CD14-positive monocyte (primary cell): Measurements from ENCODE around the gene TIAM2. TPM values are rescaled to one million over a fixed set of nuclear protein-coding genes. Genes with fewer than 3 reads are reported as not detected.

Experiments used
- DNase-seq, 3 donors: peaks; one replicate each; pipeline ENCODE4 v3.0.0-alpha.2; 2011 to 2022
- H2AFZ ChIP-seq: 2 replicates; pipeline ENCODE4 v1.6.0; 2012; ENCODE audit warnings: mild to moderate bottlenecking, low read depth, low read length, inconsistent platforms; ENCODE audit not compliant: insufficient read depth, poor library complexity, severe bottlenecking
- H3K27ac ChIP-seq, 2 donors: 1 replicate in 1 of 2; 2 replicates in 1 of 2; pipeline ENCODE4 v1.5.1; 2012 to 2013; ENCODE audit warnings: low read length in 2 of 2, control low read depth in 1 of 2, inconsistent platforms in 1 of 2, low read depth in 1 of 2, mild to moderate bottlenecking in 1 of 2
- H3K27me3 ChIP-seq, 2 donors: one replicate each; pipeline versions ENCODE4 v1.6.0 to v1.6.1; 2011 to 2013; ENCODE audit warnings: low read length in 2 of 2; ENCODE audit not compliant: control insufficient read depth in 2 of 2, insufficient read depth in 2 of 2
- H3K36me3 ChIP-seq, 2 donors: replicated peaks in 1 of 2; 1 replicate in 1 of 2; 2 replicates in 1 of 2; pipeline versions ENCODE4 v1.5.1 to v1.6.1; 2012 to 2013; ENCODE audit warnings: low read length in 2 of 2, control low read depth in 1 of 2, inconsistent platforms in 1 of 2, mild to moderate bottlenecking in 1 of 2; ENCODE audit not compliant: insufficient read depth in 2 of 2, control insufficient read depth in 1 of 2
- H3K4me1 ChIP-seq, 2 donors: 1 replicate in 1 of 2; 2 replicates in 1 of 2; pipeline versions ENCODE4 v1.5.1 to v1.6.1; 2012 to 2013; ENCODE audit warnings: low read length in 2 of 2, control low read depth in 1 of 2, inconsistent platforms in 1 of 2, mild to moderate bottlenecking in 1 of 2, moderate library complexity in 1 of 2; ENCODE audit not compliant: insufficient read depth in 2 of 2, control insufficient read depth in 1 of 2
- H3K4me2 ChIP-seq: replicated peaks from 2 replicates; pipeline ENCODE3; 2012; ENCODE audit warnings: low read length, moderate library complexity, mild to moderate bottlenecking; ENCODE audit not compliant: poor library complexity, severe bottlenecking; ENCODE audit errors: extremely low read depth
- H3K4me3 ChIP-seq, 3 experiments: fragments of 200-600 bp in 1 of 3; sonication (generic) in 1 of 3; replicated peaks in 1 of 3; 1 replicate in 2 of 3; 2 replicates in 1 of 3; pipeline ENCODE4 v1.5.1; 2011 to 2013; ENCODE audit warnings: low read length in 3 of 3, mild to moderate bottlenecking in 3 of 3, control low read depth in 2 of 3, low read depth in 2 of 3, inconsistent platforms in 1 of 3, moderate library complexity in 1 of 3
- H3K79me2 ChIP-seq: 2 replicates; pipeline ENCODE4 v1.6.0; 2012; ENCODE audit warnings: mild to moderate bottlenecking, control low read depth, inconsistent platforms, low read length, moderate library complexity; ENCODE audit not compliant: insufficient read depth
- H3K9ac ChIP-seq: 2 replicates; pipeline ENCODE4 v1.6.0; 2017; ENCODE audit warnings: low read length, mild to moderate bottlenecking; ENCODE audit not compliant: insufficient read depth, poor library complexity, severe bottlenecking
- H3K9me3 ChIP-seq, 2 donors: replicated peaks in 1 of 2; 1 replicate in 1 of 2; 2 replicates in 1 of 2; pipeline versions ENCODE4 v1.5.1 to v1.6.1; 2012 to 2013; ENCODE audit warnings: low read length in 2 of 2, control low read depth in 1 of 2; ENCODE audit not compliant: control insufficient read depth in 1 of 2, insufficient read depth in 1 of 2
- H4K20me1 ChIP-seq: 2 replicates; pipeline ENCODE4 v1.6.0; 2012; ENCODE audit warnings: mild to moderate bottlenecking, low read length, control low read depth, moderate library complexity; ENCODE audit not compliant: insufficient read depth
- H3K27ac Mint-ChIP-seq, 7 donors: one replicate each; pipeline ENCODE4 v1.8.0; 2020; ENCODE audit warnings: mild to moderate bottlenecking in 7 of 7, mixed read lengths in 7 of 7, moderate library complexity in 6 of 7, inconsistent platforms in 2 of 7
- H3K27me3 Mint-ChIP-seq, 3 donors: one replicate each; pipeline ENCODE4 v1.8.0; 2021 to 2022; ENCODE audit warnings: low read depth in 3 of 3, mild to moderate bottlenecking in 3 of 3, mixed read lengths in 3 of 3, moderate library complexity in 3 of 3, inconsistent platforms in 1 of 3
- H3K36me3 Mint-ChIP-seq, 2 donors: one replicate each; pipeline ENCODE4 v1.8.0; 2020; ENCODE audit warnings: mixed read lengths in 2 of 2, inconsistent platforms in 1 of 2, mild to moderate bottlenecking in 1 of 2
- H3K4me1 Mint-ChIP-seq: one replicate; pipeline ENCODE4 v1.8.0; 2020; ENCODE audit warnings: mild to moderate bottlenecking, mixed read lengths
- H3K4me3 Mint-ChIP-seq, 2 donors: one replicate each; pipeline ENCODE4 v1.8.0; 2020; ENCODE audit warnings: mild to moderate bottlenecking in 2 of 2, mixed read lengths in 2 of 2, moderate library complexity in 1 of 2
- H3K9me3 Mint-ChIP-seq, 7 donors: one replicate each; pipeline ENCODE4 v1.8.0; 2020 to 2022; ENCODE audit warnings: mixed read lengths in 7 of 7, mild to moderate bottlenecking in 6 of 7, moderate library complexity in 6 of 7, inconsistent platforms in 2 of 7
- WGBS: methylation state at CpG from one replicate; pipeline ENCODE4 v1.1.5; 2013; ENCODE audit warnings: missing lambda C conversion rate; ENCODE audit not compliant: insufficient coverage; 5-methylcytosine and 5-hydroxymethylcytosine counted together
- intact Hi-C, 2 donors: fragments of 100-400 bp; cut with micrococcal nuclease; formaldehyde crosslinking; loops; one replicate each; pipeline versions ENCODE4 v1.15.0 to v1.15.1; 2023
- polyA plus RNA-seq, 3 donors: library from polyadenylated mRNA; depleted of rRNA in 1 of 3; unstranded in 2 of 3; stranded (reverse) in 1 of 3; fragments of 300-500 nt in 2 of 3; fragments of >200 nt in 1 of 3; fragmentation: Illumina TruSeq in 2 of 3; gene quantifications; 1 replicate in 2 of 3; 2 replicates in 1 of 3; pipeline ENCODE4 v1.2.3, GENCODE V29; 2012 to 2021
- TF ChIP-seq, protein P1 (sequence below): fragments of 200-600 bp; IDR thresholded peaks from one replicate; pipeline ENCODE4 v1.8.0; 2022; ENCODE audit warnings: antibody characterized with exemption, mild to moderate bottlenecking

Gene TIAM2
- polyA plus RNA-seq, 3 donors = 0.25 to 4.2 (median 0.67) TPM

DNA sequence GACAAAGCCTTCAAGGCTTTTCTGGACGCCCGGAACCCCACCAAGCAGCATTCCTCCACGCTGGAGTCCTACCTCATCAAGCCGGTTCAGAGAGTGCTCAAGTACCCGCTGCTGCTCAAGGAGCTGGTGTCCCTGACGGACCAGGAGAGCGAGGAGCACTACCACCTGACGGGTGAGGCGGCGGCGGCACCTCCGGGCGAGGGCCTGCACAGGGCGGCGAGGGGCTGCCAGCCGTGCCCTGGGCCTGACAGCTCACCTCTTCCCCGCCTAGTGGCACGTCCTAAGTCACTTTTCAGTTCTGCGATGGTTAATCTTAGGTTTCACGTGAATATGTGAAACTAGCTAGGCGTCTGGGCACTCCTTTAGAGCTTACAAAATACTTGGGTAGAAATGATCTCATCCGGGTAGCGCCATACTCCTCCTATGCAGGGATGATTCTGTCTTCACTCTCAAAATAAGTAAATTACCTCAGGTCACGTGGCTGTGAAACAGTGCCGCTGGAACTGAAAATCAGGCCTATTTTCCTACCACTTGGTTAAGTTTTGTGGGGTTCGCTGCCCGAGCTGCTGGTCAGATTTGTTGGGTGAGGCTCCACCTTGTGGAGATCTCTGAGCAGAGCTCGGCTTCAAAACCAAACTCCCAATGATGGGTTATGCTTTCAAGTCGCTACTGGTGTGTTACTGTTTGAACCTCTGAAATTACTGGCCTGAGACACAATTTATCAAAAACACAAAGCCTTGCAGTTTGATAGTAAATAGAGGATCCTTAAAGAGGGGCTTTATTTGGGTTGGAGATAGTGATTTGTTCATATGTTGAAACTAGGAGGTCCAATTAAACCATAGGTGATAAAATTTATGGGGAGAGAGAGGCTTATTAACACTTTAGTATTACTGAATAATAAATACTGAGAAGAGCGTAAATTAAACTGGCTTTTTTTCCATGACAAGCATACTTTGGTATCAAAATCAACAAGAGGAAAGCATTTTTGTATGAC lies 253.2 kb downstream of the TIAM2 start:
- intact Hi-C loops = loop anchor here (5.0 kb wide), 1 partner anchor 71 kb away; no protein-coding TSS in a partner anchor
- Histone ChIP-seq H3K4me3 (no peak overlapping the region), H3K4me1 (no peaks in the 10 kb centered on the region), H3K4me2 (no peak overlapping the region), H3K27me3 (no peaks in the 10 kb centered on the region), H3K36me3 (peaks cover 6 to 17% of the 10 kb centered on the region in 2 donors), H3K27ac (no peak overlapping the region), H2AFZ (no peak overlapping the region), H4K20me1 (no peaks in the 10 kb centered on the region), H3K9ac (no peak overlapping the region), H3K9me3 (no peaks in the 10 kb centered on the region), H3K79me2 (no peaks in the 10 kb centered on the region)
- Mint-ChIP-seq H3K4me3 (no peak overlapping the region), H3K9me3 (no peaks in the 10 kb centered on the region), H3K27ac (no peak overlapping the region), H3K27me3 (peaks cover 0 to 2% (median 1%) of the 10 kb centered on the region in 3 donors), H3K4me1 (no peaks in the 10 kb centered on the region), H3K36me3 (peaks cover 16 to 22% of the 10 kb centered on the region in 2 donors)
- 91% methylated on average over 21 of the region's 30 CpGs for WGBS
- TF ChIP-seq, protein P1, sequence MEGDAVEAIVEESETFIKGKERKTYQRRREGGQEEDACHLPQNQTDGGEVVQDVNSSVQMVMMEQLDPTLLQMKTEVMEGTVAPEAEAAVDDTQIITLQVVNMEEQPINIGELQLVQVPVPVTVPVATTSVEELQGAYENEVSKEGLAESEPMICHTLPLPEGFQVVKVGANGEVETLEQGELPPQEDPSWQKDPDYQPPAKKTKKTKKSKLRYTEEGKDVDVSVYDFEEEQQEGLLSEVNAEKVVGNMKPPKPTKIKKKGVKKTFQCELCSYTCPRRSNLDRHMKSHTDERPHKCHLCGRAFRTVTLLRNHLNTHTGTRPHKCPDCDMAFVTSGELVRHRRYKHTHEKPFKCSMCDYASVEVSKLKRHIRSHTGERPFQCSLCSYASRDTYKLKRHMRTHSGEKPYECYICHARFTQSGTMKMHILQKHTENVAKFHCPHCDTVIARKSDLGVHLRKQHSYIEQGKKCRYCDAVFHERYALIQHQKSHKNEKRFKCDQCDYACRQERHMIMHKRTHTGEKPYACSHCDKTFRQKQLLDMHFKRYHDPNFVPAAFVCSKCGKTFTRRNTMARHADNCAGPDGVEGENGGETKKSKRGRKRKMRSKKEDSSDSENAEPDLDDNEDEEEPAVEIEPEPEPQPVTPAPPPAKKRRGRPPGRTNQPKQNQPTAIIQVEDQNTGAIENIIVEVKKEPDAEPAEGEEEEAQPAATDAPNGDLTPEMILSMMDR = peak; percentile 71
- peak; percentile 19 to 41 (median 38) for DNase-seq

DNA sequence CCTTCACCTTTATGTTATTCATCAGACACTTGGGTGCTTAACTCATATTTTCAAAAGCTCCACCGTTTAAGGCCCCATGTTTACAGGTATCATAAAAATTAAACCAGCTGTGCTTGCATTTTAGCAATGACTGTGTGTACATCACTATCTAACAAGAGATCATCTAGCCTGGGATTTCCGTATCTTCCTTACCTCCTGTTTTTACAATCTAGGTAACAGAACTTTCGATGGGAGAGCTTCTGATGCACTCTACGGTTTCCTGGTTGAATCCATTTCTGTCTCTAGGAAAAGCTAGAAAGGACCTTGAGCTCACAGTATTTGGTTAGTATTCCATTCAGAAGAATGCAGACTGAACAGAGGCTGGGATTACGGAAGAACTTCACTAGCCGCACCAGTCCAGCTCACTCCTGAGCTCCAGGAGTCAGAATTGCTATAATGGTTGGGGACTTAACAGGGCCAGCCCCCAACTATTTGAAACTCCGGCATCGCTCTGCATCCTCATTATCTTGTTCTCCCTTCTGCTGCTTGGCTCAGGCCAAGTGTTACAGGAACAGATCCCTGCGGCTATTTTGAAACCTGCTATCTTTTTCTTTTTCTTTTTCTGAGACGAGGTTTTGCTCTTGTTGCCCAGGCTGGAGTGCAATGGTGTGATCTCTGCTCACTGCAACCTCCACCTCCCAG lies 255.7 kb downstream of the TIAM2 start:
- TF ChIP-seq, protein P1 = no peak
- no peak for DNase-seq
- WGBS = 93% methylated on average over 7 of the region's 10 CpGs
- Mint-ChIP-seq H3K9me3 (no peaks in the 10 kb centered on the region), H3K4me3 (no peak overlapping the region), H3K36me3 (peaks cover 36 to 37% of the 10 kb centered on the region in 2 donors), H3K27ac (peak overlapping the region in 1 of 7 donors; percentile 51), H3K4me1 (no peaks in the 10 kb centered on the region), H3K27me3 (peaks cover 0 to 1% (median 0%) of the 10 kb centered on the region in 3 donors)
- Histone ChIP-seq H2AFZ (no peak overlapping the region), H3K4me2 (no peak overlapping the region), H3K9ac (no peak overlapping the region), H3K79me2 (no peaks in the 10 kb centered on the region), H3K27me3 (no peaks in the 10 kb centered on the region), H3K4me1 (no peaks in the 10 kb centered on the region), H3K9me3 (no peaks in the 10 kb centered on the region), H3K36me3 (peaks cover 21 to 43% of the 10 kb centered on the region in 2 donors), H3K4me3 (no peak overlapping the region), H3K27ac (no peak overlapping the region), H4K20me1 (no peaks in the 10 kb centered on the region)
- intact Hi-C loops = no loop called here
